Measurements from ENCODE around the gene CFAP299. TPM values are rescaled to one million over a fixed set of nuclear protein-coding genes. Genes with fewer than 3 reads are reported as not detected.

The CFAP299 gene
- total RNA-seq, 2 donors from 2014 or later = not detected

GRCh38 chr4:80587871-80588385 is 252.4 kb downstream of the CFAP299 start:
- TF ChIP-seq CTCF (IDR thresholded peaks at IDR 0.05) = no peak
- Histone ChIP-seq H3K27me3 (replicated peaks; ENCODE audit: insufficient read depth) (no peaks in the 10 kb centered on the region), H3K27ac (no peak overlapping the region), H3K4me3 (no peak overlapping the region), H3K4me1 (ENCODE audit: control insufficient read depth in 1 of 2, low read depth in 2 of 2) (no peaks in the 10 kb centered on the region), H3K9me3 (no peaks in the 10 kb centered on the region), H3K36me3 (no peaks in the 10 kb centered on the region)
- DNase-seq (ENCODE audit: low spot score) (no peak), ATAC-seq (ENCODE audit: insufficient number of reproducible peaks, low FRiP score, low read depth) (no peak)

GRCh38 chr4:80592950-80593349 is 257.4 kb downstream of the CFAP299 start:
- H3K36me3 ChIP-seq = no peaks in the 10 kb centered on the region
- DNase-seq (ENCODE audit: low spot score) (no peak), ATAC-seq (ENCODE audit: insufficient number of reproducible peaks, low FRiP score, low read depth) (no peak)
- no peak overlapping the region for H3K4me3 ChIP-seq
- TF ChIP-seq CTCF (IDR thresholded peaks at IDR 0.05) = no peak
- H3K9me3 ChIP-seq = no peaks in the 10 kb centered on the region
- no peaks in the 10 kb centered on the region for H3K4me1 ChIP-seq (ENCODE audit: control insufficient read depth in 1 of 2, low read depth in 2 of 2)
- H3K27ac ChIP-seq = no peak overlapping the region
- H3K27me3 ChIP-seq (replicated peaks; ENCODE audit: insufficient read depth) = no peaks in the 10 kb centered on the region

- ATAC-seq (ENCODE audit: insufficient number of reproducible peaks, low FRiP score, low read depth) = no peak
- no peak overlapping the region for H3K4me3 ChIP-seq
- no peaks in the 10 kb centered on the region for H3K36me3 ChIP-seq
- H3K9me3 ChIP-seq = no peaks in the 10 kb centered on the region
- no peak for TF ChIP-seq CTCF (IDR thresholded peaks at IDR 0.05)
- no peak overlapping the region for H3K27ac ChIP-seq
- no peaks in the 10 kb centered on the region for H3K4me1 ChIP-seq (ENCODE audit: control insufficient read depth in 1 of 2, low read depth in 2 of 2)
- no peak for DNase-seq (ENCODE audit: low spot score)
- H3K27me3 ChIP-seq (replicated peaks; ENCODE audit: insufficient read depth) = no peaks in the 10 kb centered on the region
Measured at GRCh38 chr4:80594701-80595100, 259.2 kb downstream of the CFAP299 start.

- Histone ChIP-seq H3K27me3 (replicated peaks; ENCODE audit: insufficient read depth) (no peaks in the 10 kb centered on the region), H3K36me3 (no peaks in the 10 kb centered on the region), H3K4me1 (ENCODE audit: control insufficient read depth in 1 of 2, low read depth in 2 of 2) (no peaks in the 10 kb centered on the region), H3K27ac (no peak overlapping the region), H3K9me3 (no peaks in the 10 kb centered on the region), H3K4me3 (no peak overlapping the region)
- TF ChIP-seq CTCF (IDR thresholded peaks at IDR 0.05) = no peak
- ATAC-seq (ENCODE audit: insufficient number of reproducible peaks, low FRiP score, low read depth) = no peak
- DNase-seq (ENCODE audit: low spot score) = no peak
Measured at GRCh38 chr4:80608281-80608980, 272.9 kb downstream of the CFAP299 start.

GRCh38 chr4:80610199-80610598 is 274.7 kb downstream of the CFAP299 start:
- Histone ChIP-seq H3K4me1 (ENCODE audit: control insufficient read depth in 1 of 2, low read depth in 2 of 2) (no peaks in the 10 kb centered on the region), H3K27ac (no peak overlapping the region), H3K4me3 (no peak overlapping the region), H3K27me3 (replicated peaks; ENCODE audit: insufficient read depth) (no peaks in the 10 kb centered on the region), H3K9me3 (no peaks in the 10 kb centered on the region), H3K36me3 (no peaks in the 10 kb centered on the region)
- no peak for ATAC-seq (ENCODE audit: insufficient number of reproducible peaks, low FRiP score, low read depth)
- TF ChIP-seq CTCF (IDR thresholded peaks at IDR 0.05) = no peak
- DNase-seq (ENCODE audit: low spot score) = no peak
